Suppressor macrophage (primary cell): Measurements from ENCODE around the gene EXOC8.
A peak's percentile ranks its signal among the peaks of the same experiment; 100 is the strongest.
"Not testable (repeated sequence)": the region's sequence is repeated elsewhere in the genome, so short reads cannot be mapped to it uniquely, and the experiment has no call there.

ENCODE experiments used
- DNase-seq, 4 experiments: peaks; one replicate each; pipeline ENCODE4 v3.0.0-alpha.2; 2020 to 2022

EXOC8 gene

DNA sequence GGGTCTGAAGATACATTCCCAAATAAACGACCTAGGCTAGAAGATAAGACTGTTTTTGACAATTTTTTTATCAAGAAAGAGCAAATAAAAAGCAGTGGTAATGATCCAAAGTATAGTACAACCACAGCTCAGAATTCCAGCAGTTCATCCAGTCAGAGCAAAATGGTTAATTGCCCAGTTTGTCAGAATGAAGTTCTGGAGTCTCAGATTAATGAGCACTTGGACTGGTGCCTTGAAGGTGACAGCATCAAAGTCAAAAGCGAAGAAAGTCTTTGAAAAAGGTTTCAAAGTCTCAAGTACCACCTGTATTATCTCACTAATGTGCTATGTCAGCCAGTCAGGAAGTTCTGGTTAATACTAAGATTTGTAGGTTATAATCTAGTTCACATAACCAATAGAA, 15.4 kb upstream of the EXOC8 start:
- DNase-seq: no peak

- no peak for DNase-seq
These were observed 14.2 kb upstream of the EXOC8 start for GRCh38 chr1:231351816-231352215.

DNA sequence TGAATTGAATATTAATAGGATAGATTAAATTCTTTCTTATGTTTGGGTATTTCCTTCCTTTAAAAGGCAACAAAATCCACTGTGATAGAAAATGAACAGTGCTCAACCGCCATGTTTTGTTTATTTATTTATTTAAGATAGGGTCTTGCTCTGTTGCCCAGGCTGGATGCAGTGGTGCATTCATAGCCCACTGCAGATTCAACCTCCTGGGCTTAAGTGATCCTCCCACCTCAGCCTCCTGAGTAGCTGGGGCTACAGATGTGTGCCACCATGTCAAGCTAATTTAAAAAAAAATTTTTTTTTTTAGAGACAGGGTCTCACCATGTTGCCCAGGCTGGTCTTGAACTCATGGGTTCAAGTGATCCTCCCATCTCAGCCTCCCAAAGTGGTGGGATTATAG, 11.2 kb upstream of the EXOC8 start:
- DNase-seq: not testable (repeated sequence)

DNA sequence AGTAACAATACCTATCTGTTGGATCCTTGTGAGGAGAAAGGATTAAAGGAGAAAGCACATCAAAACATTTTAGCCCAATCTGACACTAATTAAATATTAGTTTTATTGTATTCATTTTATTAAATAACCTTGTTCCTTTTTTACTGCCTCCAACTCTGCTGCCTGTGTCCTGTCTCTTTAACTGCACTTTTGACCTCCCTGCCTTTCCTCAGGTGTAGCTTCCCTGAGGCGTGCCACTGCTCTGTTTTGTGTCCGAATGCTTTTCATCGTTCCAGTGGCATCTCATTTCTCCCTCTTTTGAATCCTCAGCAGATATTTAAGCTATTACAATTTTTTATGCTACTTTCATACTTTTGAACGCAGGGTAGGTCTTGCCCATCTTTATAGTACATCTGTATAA, 10.8 kb upstream of the EXOC8 start:
- DNase-seq: no peak

DNA sequence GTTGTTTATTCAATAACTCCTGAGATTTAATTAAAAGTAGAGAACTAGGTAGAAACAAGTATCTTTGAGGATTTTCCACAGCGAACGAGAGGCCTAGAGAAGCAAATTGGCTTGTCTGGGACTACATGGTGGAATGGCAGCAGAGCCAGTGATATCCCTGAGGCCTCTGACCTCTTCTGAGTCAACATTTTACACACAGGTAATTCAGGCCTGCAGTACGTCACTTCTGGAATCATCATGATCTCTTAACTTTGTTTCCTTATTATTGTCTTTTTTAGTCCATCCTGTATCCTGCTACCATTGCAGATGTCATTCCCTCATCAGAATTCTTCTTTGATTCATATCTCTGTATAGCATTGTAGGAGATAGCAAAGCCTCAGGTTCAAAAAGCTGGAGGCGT, 10.3 kb upstream of the EXOC8 start:
- DNase-seq: no peak

- DNase-seq: no peak
These were observed 2.8 kb upstream of the EXOC8 start for GRCh38 chr1:231340328-231341013.

GRCh38 chr1:231338270-231339128, 847 bp upstream of the EXOC8 start, which contains the start of gene SPRTN:
TSS of gene SPRTN (plus strand) at chr1:231338293. CDS start at chr1:231338384, 91 bp downstream.
- peak; percentile 12 to 41 (median 35) for DNase-seq

- no peak for DNase-seq
These were observed 595 bp downstream of the EXOC8 start for GRCh38 chr1:231337043-231337471.

DNA sequence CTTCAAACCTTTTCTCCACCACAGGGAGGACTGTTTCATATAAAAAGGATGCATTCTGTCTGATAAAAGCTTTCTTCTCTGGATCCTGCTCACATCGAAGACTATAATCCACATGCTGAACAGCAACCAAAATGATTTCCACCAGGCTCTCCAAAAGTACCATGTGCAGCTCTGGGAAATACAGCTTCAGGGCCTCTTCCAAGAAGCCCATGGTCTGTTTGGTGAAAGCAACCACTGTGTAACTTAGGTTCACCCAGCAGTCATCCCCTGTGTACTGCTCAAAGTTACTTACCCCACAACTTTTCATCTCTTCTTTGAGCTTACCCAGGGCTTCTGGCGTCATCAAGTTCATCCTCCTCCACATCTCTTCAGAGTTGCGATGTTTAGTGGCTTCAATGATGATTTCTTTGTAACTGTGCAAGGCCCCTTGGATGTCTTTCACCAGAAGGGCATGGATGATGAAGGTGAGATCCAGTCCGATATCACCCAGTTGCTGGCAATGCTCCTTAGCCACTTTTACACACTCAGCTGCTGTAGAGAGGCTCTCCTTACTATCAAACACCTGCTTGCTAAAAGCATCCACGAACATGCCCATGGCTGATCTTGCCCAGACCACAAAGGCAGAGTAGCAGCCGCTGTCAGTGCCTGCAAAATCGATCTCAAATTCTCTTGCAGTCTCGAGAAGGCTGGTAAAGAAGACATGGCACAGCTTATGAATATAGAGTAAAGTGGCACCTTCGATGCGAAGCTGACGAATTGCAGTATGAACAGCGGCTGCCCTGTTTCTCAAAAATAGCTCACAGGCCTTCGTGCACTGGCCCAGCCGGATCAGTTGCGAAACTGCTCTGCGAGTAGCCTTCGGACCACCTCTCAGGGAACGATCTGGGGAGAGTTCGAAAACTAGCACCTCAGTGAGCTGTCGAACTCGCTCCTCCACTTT, 1.7 kb downstream of the EXOC8 start:
- DNase-seq: peak in 1 of 4 experiments; percentile 5

DNA sequence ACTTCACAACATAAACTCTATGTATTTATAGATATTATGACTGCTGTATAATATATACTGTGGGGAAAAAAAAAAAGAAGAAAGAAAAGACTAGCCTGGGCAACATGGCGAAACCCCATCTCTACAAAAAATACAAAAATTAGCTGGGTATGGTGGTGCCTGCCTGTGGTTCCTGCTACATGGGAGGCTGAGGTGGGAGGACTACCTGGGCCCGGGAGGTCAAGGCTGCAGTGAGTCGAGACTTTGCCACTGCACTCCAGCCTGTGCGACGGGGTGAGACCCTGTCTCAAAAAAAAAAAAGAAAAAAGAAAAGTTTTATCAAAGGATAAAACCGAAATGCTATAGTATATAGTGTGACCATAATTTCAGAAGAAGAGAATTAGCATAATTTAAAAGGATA, 2.7 kb downstream of the EXOC8 start:
- no peak for DNase-seq

- DNase-seq: no peak
These were observed 3.5 kb downstream of the EXOC8 start for GRCh38 chr1:231334079-231334666.

DNA sequence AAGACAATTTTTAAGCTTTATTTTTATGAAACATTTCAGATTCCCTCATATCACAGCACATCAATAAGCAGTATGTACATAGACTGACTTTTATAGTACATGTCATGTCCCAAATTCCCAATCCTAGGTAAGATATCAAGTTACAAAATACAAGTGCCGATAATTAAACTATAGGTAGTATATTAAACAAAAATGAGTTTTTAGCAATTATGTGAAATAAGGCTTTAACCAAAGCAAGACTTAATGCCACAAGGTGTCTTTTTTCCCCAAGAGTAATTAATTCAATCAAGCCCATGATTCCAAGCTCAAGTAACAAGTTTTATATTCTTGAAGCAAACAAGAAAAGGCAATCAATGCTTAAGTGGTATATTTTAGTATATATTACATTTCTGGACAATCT, 4.9 kb downstream of the EXOC8 start:
- DNase-seq: no peak

DNA sequence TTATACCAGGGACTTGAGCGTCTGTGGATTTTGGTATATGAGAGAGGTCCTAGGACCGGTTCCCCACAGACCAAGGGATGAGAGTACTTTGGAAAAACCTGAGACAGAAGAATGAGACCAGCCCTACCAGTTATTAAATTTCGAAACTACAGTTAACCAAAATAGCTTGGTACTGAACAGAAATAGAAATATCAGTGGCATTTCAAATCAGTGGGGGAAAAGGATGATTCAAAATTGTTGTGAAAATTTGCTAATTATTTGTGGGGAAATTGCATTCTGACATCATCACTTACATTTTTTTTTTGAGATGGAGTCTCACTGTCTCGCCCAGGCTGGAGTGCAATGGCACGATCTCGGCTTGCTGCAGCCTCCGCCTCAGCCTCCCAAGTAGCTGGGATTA, 8.2 kb downstream of the EXOC8 start:
- no peak for DNase-seq

DNA sequence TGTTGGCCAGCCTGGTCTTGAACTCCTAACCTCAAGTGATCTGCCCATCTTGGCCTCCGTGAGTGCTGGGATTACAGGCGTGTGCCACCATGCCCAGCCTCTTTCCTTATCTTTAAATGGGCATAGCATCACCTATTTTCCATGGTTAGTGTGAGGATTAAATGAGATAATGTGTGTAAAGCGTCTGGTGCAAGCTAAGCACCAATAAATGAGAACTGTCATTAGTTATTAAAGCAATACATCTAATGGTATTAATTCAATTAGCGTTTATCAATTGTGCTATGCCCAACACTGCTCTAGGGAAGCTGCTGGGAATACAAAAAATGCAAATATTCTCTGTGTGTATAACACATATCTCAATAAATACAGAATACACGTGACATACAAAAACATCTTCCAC, 10.0 kb downstream of the EXOC8 start:
- DNase-seq: no peak

DNA sequence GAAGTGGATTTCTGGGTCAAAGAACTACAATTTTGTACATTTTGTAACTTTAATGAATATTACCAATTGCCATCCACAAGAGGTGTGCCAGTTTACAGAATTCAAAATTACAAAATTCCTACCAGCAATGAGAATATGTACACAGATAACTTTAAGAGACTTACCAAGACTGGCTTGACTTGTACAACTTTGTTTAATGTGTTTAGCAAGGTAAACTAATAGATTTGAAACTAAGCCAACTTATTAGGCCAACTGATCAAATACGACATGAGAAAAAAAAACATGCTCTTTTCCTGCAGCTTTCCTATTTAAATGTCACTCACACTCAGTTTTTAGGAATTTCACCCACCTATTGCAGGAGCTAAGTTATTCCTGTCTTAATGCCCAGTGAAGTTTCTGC, 11.4 kb downstream of the EXOC8 start:
- DNase-seq: no peak

DNA sequence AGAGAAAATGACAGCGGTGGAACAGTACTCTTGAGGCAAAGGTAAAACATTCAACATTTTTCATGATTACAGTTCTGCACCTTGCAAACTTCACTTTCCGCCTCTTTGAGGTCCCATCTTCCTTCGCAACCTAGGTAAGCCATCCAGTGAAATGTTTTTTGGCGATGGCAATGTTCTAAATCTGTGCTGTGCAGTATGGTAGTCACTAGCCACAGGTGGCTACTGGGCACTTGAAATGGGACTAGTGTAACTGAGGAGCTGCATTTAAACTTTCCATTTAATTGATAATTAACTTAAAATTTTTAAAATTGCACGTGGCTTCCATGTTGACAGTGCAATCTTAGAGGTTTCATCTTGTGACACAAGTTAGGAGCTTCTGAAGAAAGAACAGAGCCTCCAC, 13.0 kb downstream of the EXOC8 start:
- DNase-seq: no peak

- no peak for DNase-seq
These were observed 14.6 kb downstream of the EXOC8 start for GRCh38 chr1:231322880-231323530.

- no peak for DNase-seq
These were observed 18.6 kb downstream of the EXOC8 start for GRCh38 chr1:231319080-231319479.

GRCh38 chr1:231318568-231318967, 19.1 kb downstream of the EXOC8 start:
- no peak for DNase-seq

DNA sequence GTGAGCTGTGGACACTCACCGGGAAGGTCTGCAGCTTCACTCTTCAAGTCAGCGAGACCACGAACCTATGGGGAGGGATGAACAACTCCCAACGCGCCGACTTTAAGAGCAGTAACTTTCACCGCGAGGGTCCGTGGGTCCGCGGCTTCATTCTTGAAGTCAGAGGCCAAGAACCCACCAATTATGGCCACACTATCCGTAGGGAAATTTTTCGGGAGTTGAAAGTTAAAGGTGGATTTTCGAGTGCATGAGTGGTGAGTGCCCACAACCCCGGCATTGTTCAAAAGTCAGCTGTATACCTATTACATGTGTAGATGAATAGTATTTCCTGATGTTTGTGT, 19.7 kb downstream of the EXOC8 start:
- no peak for DNase-seq

- DNase-seq: no peak
These were observed 20.2 kb downstream of the EXOC8 start for GRCh38 chr1:231317306-231318014.
